Stimulated activated naive B cell treated with anti-CD40 and anti-IgM and Interleukin-4, amounts not matched to agents 10 μg/mL and 1 μg/mL and 100 μg/mL, for 72 hours (primary cell): Measurements from ENCODE around the gene TRAPPC13.
"Not testable (repeated sequence)": the region's sequence is repeated elsewhere in the genome, so short reads cannot be mapped to it uniquely, and the experiment has no call there.

ENCODE experiments used
- ATAC-seq, 2 donors: fragments of 150-1000 bp; cut with Tn5 transposase; replicated peaks; 2 replicates each; pipeline ENCODE4 v1.10.0; 2021; ENCODE audit warnings: moderate library complexity in 1 of 2
- DNase-seq: peaks from one replicate; pipeline ENCODE4 v3.0.0; 2021
- H3K27ac Mint-ChIP-seq: one replicate; pipeline ENCODE4 v1.8.0; 2022; ENCODE audit warnings: mild to moderate bottlenecking, mixed read lengths
- H3K27me3 Mint-ChIP-seq, 2 donors: one replicate each; pipeline ENCODE4 v1.8.0; 2022; ENCODE audit warnings: mixed read lengths in 2 of 2
- H3K36me3 Mint-ChIP-seq, 2 donors: one replicate each; pipeline ENCODE4 v1.8.0; 2022; ENCODE audit warnings: mixed read lengths in 2 of 2, mild to moderate bottlenecking in 1 of 2
- H3K4me1 Mint-ChIP-seq, 2 donors: one replicate each; pipeline ENCODE4 v1.8.0; 2022; ENCODE audit warnings: mixed read lengths in 2 of 2, mild to moderate bottlenecking in 1 of 2
- H3K4me3 Mint-ChIP-seq, 2 donors: one replicate each; pipeline ENCODE4 v1.8.0; 2022; ENCODE audit warnings: mild to moderate bottlenecking in 2 of 2, mixed read lengths in 2 of 2, moderate library complexity in 1 of 2
- H3K9me3 Mint-ChIP-seq, 2 donors: one replicate each; pipeline ENCODE4 v1.8.0; 2022; ENCODE audit warnings: mixed read lengths in 2 of 2, mild to moderate bottlenecking in 1 of 2

Gene TRAPPC13

GRCh38 chr5:65624571-65625555 lies at the start of gene TRAPPC13, which contains the start of gene SHLD3:
Gene TRAPPC13 (plus strand): TSS chr5:65625027. CDS start chr5:65625061, 34 bp downstream.
Gene SHLD3 (plus strand): TSS chr5:65625027. CDS start chr5:65629588, 4,561 bp downstream.
- Mint-ChIP-seq H3K9me3 (no peaks in the 10 kb centered on the region), H3K4me1 (peaks cover 11 to 27% of the 10 kb centered on the region in 2 donors), H3K4me3 (peak within 1 kb of the TSS; percentile 97 to 99), H3K27me3 (no peaks in the 10 kb centered on the region), H3K27ac (peak within 1 kb of the TSS; percentile 99), H3K36me3 (peaks cover 6 to 9% of the 10 kb centered on the region in 2 donors)
- DNase-seq (peak; percentile 81), ATAC-seq (peak; percentile 78 to 84)

- ATAC-seq (no peak), DNase-seq (no peak)
- no peaks in the 10 kb centered on the region for H3K9me3 Mint-ChIP-seq
- H3K4me3 Mint-ChIP-seq: no peak overlapping the region
- H3K27me3 Mint-ChIP-seq: no peaks in the 10 kb centered on the region
- H3K36me3 Mint-ChIP-seq: peaks cover 27 to 49% of the 10 kb centered on the region in 2 donors
- peaks cover 4 to 10% of the 10 kb centered on the region in 2 donors for H3K4me1 Mint-ChIP-seq
- H3K27ac Mint-ChIP-seq: no peak overlapping the region
Measured at GRCh38 chr5:65577141-65577540, 47.7 kb upstream of the TRAPPC13 start.

GRCh38 chr5:65588694-65589093 lies 36.1 kb upstream of the TRAPPC13 start:
- Mint-ChIP-seq H3K9me3 (no peaks in the 10 kb centered on the region), H3K4me3 (no peak overlapping the region), H3K4me1 (no peaks in the 10 kb centered on the region), H3K36me3 (peaks cover 16 to 19% of the 10 kb centered on the region in 2 donors), H3K27me3 (no peaks in the 10 kb centered on the region), H3K27ac (no peak overlapping the region)
- no peak for DNase-seq
- no peak for ATAC-seq

GRCh38 chr5:65601761-65602160 lies 23.1 kb upstream of the TRAPPC13 start:
- not testable (repeated sequence) for ATAC-seq, H3K4me3 Mint-ChIP-seq, H3K27ac Mint-ChIP-seq, H3K27me3 Mint-ChIP-seq, DNase-seq
- Mint-ChIP-seq H3K9me3 (peaks cover 10 to 22% of the 10 kb centered on the region in 2 donors), H3K36me3 (peaks cover 48 to 67% of the 10 kb centered on the region in 2 donors), H3K4me1 (peaks cover 15 to 20% of the 10 kb centered on the region in 2 donors)

- peaks cover 22 to 60% of the 10 kb centered on the region in 2 donors for H3K36me3 Mint-ChIP-seq
- no peaks in the 10 kb centered on the region for H3K27me3 Mint-ChIP-seq
Measured at GRCh38 chr5:65611524-65611923, 13.3 kb upstream of the TRAPPC13 start.

GRCh38 chr5:65612298-65612907 lies 12.4 kb upstream of the TRAPPC13 start:
- Mint-ChIP-seq H3K4me1 (peaks cover 3 to 6% of the 10 kb centered on the region in 2 donors), H3K4me3 (no peak overlapping the region), H3K27ac (no peak overlapping the region), H3K27me3 (no peaks in the 10 kb centered on the region), H3K36me3 (peaks cover 22 to 55% of the 10 kb centered on the region in 2 donors), H3K9me3 (no peaks in the 10 kb centered on the region)
- DNase-seq (no peak), ATAC-seq (no peak)

More at GRCh38 chr5:65611524-65611923, 13.3 kb upstream of the TRAPPC13 start:
- H3K4me1 Mint-ChIP-seq: peaks cover 3 to 6% of the 10 kb centered on the region in 2 donors
- no peaks in the 10 kb centered on the region for H3K9me3 Mint-ChIP-seq
- DNase-seq (no peak), ATAC-seq (no peak)
- H3K27ac Mint-ChIP-seq: no peak overlapping the region
- no peak overlapping the region for H3K4me3 Mint-ChIP-seq

GRCh38 chr5:65620021-65620420 lies 4.8 kb upstream of the TRAPPC13 start:
- Mint-ChIP-seq H3K4me3 (no peak overlapping the region), H3K36me3 (peaks cover 4 to 14% of the 10 kb centered on the region in 2 donors), H3K27me3 (no peaks in the 10 kb centered on the region), H3K9me3 (no peaks in the 10 kb centered on the region), H3K27ac (no peak overlapping the region), H3K4me1 (peaks cover 15 to 21% of the 10 kb centered on the region in 2 donors)
- ATAC-seq (no peak), DNase-seq (no peak)

GRCh38 chr5:65621961-65622360 lies 2.9 kb upstream of the TRAPPC13 start:
- not testable (repeated sequence) for H3K27ac Mint-ChIP-seq, H3K27me3 Mint-ChIP-seq, DNase-seq, ATAC-seq, H3K36me3 Mint-ChIP-seq, H3K9me3 Mint-ChIP-seq, H3K4me3 Mint-ChIP-seq
- H3K4me1 Mint-ChIP-seq: peaks cover 18 to 27% of the 10 kb centered on the region in 2 donors

- no peaks in the 10 kb centered on the region for H3K9me3 Mint-ChIP-seq
- DNase-seq: no peak
- H3K27ac Mint-ChIP-seq: peak overlapping the region; percentile 99
- ATAC-seq: no peak
- peaks cover 2 to 3% of the 10 kb centered on the region in 2 donors for H3K36me3 Mint-ChIP-seq
- H3K4me1 Mint-ChIP-seq: peaks cover 16 to 27% of the 10 kb centered on the region in 2 donors
- H3K4me3 Mint-ChIP-seq: peak overlapping the region; percentile 97 to 99
- H3K27me3 Mint-ChIP-seq: no peaks in the 10 kb centered on the region
Measured at GRCh38 chr5:65623482-65623881, 1.3 kb upstream of the TRAPPC13 start.

- ATAC-seq (peak; percentile 97), DNase-seq (peak; percentile 90)
- Mint-ChIP-seq H3K27me3 (no peaks in the 10 kb centered on the region), H3K9me3 (no peaks in the 10 kb centered on the region), H3K27ac (peak within 1 kb of the TSS; percentile 99), H3K4me1 (peaks cover 14 to 26% of the 10 kb centered on the region in 2 donors), H3K36me3 (peaks cover 2 to 3% of the 10 kb centered on the region in 2 donors), H3K4me3 (peak within 1 kb of the TSS; percentile 97 to 99)
Measured at GRCh38 chr5:65624025-65624570, 729 bp upstream of the TRAPPC13 start, which contains the start of gene TRIM23. Gene TRIM23 (minus strand): TSS chr5:65624333. CDS start chr5:65624274, 59 bp downstream.

GRCh38 chr5:65625743-65626142 lies 916 bp downstream of the TRAPPC13 start:
- no peaks in the 10 kb centered on the region for H3K27me3 Mint-ChIP-seq
- H3K9me3 Mint-ChIP-seq: no peaks in the 10 kb centered on the region
- ATAC-seq (no peak), DNase-seq (no peak)
- H3K36me3 Mint-ChIP-seq: peaks cover 7 to 10% of the 10 kb centered on the region in 2 donors
- peak overlapping the region; percentile 25 for H3K27ac Mint-ChIP-seq
- H3K4me3 Mint-ChIP-seq: peak overlapping the region; percentile 97 to 99
- peaks cover 11 to 29% of the 10 kb centered on the region in 2 donors for H3K4me1 Mint-ChIP-seq

- DNase-seq: no peak
- Mint-ChIP-seq H3K9me3 (no peaks in the 10 kb centered on the region), H3K27ac (no peak overlapping the region)
Measured at GRCh38 chr5:65630981-65631380, 6.2 kb downstream of the TRAPPC13 start.

GRCh38 chr5:65640240-65640639 lies 15.4 kb downstream of the TRAPPC13 start:
- peaks cover 12 to 34% of the 10 kb centered on the region in 2 donors for H3K36me3 Mint-ChIP-seq

More at GRCh38 chr5:65630981-65631380, 6.2 kb downstream of the TRAPPC13 start:
- H3K4me1 Mint-ChIP-seq: peaks cover under 1 to 10% of the 10 kb centered on the region in 2 donors
- no peak for ATAC-seq
- no peaks in the 10 kb centered on the region for H3K27me3 Mint-ChIP-seq
- no peak overlapping the region for H3K4me3 Mint-ChIP-seq
- peaks cover 7 to 11% of the 10 kb centered on the region in 2 donors for H3K36me3 Mint-ChIP-seq

GRCh38 chr5:65646938-65647337 lies 22.1 kb downstream of the TRAPPC13 start:
- Mint-ChIP-seq H3K27ac (no peak overlapping the region), H3K4me3 (no peak overlapping the region), H3K9me3 (no peaks in the 10 kb centered on the region), H3K36me3 (peaks cover 17 to 33% of the 10 kb centered on the region in 2 donors), H3K4me1 (no peaks in the 10 kb centered on the region), H3K27me3 (no peaks in the 10 kb centered on the region)
- no peak for DNase-seq
- no peak for ATAC-seq

More at GRCh38 chr5:65640240-65640639, 15.4 kb downstream of the TRAPPC13 start:
- no peak overlapping the region for H3K4me3 Mint-ChIP-seq
- DNase-seq (no peak), ATAC-seq (no peak)
- H3K9me3 Mint-ChIP-seq: peaks cover 0 to 3% of the 10 kb centered on the region in 2 donors
- H3K27me3 Mint-ChIP-seq: no peaks in the 10 kb centered on the region
- no peak overlapping the region for H3K27ac Mint-ChIP-seq
- H3K4me1 Mint-ChIP-seq: no peaks in the 10 kb centered on the region
